Measurements from ENCODE around the gene GABRB1. TPM values are rescaled to one million over a fixed set of nuclear protein-coding genes. Genes with fewer than 3 reads are reported as not detected.
A peak's percentile ranks its signal among the peaks of the same experiment; 100 is the strongest.

Gene GABRB1
- total RNA-seq, 4 donors from 2014 or later, result not detected

DNA sequence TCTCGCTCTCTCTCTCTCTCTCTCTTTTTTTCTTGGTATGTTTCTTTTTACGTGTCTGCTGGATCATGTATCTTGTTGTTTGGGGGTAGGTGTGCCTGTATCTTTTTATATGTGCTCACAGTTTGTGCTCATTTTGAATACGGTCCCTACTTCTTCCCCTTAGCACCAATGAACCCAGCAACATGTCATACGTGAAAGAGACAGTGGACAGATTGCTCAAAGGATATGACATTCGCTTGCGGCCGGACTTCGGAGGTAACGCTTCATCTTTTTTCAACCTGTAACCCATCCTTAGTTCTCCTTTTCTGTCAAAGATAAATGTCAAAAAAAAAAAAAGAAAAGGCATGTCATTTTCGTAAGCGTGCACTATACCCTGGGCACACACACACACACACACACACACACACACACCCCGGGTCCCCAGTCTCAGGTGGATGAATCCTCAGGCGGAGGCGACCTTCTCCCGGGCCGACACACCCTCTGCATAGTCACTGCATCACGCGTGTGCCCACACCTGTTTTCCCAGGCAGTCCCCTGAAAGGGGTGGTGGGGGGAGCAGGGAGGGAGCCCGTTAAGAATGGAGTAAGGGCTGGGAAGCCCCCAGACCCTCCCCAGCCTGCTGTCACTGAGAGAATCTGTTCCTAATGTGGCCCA is 511 bp downstream of the GABRB1 start:
- WGBS, 2 donors (ENCODE audit: low coverage in 1 of 2), result 3 to 10% methylated on average over 9 to 10 of the region's 19 CpGs
- H3K36me3 ChIP-seq, result no peaks in the 10 kb centered on the region
- peak; percentile 24 for ATAC-seq

GRCh38 chr4:47032405-47033106 is 1.2 kb downstream of the GABRB1 start:
- ATAC-seq, result peak; percentile 80
- H3K27me3 ChIP-seq, result peaks cover 27% of the 10 kb centered on the region
- no peaks in the 10 kb centered on the region for H3K9me3 ChIP-seq
- no peaks in the 10 kb centered on the region for H3K36me3 ChIP-seq
- H3K4me1 ChIP-seq, result peaks cover 0 to 19% (median 9%) of the 10 kb centered on the region in 3 donors
- H3K4me3 ChIP-seq, result peak overlapping the region in 1 of 2 donors; percentile 45
- H3K27ac ChIP-seq, result no peak overlapping the region
- no peak for TF ChIP-seq EP300 (IDR thresholded peaks at IDR 0.05)
- TF ChIP-seq CTCF (IDR thresholded peaks at IDR 0.05), result peak in 3 of 4 experiments; percentile 31 to 51 (median 32)
- no peak for TF ChIP-seq POLR2A (IDR thresholded peaks at IDR 0.05)
- WGBS, 2 donors (ENCODE audit: low coverage in 1 of 2), result 15 to 50% methylated on average over 2 to 7 of the region's 47 CpGs

More for the DNA sequence above, 511 bp downstream of the GABRB1 start:
- peaks cover 0 to 19% (median 9%) of the 10 kb centered on the region in 3 donors for H3K4me1 ChIP-seq
- H3K27ac ChIP-seq, result no peak overlapping the region
- TF ChIP-seq POLR2AphosphoS5 (IDR thresholded peaks at IDR 0.05), result no peak
- no peak for TF ChIP-seq CTCF (IDR thresholded peaks at IDR 0.05)
- TF ChIP-seq EP300 (IDR thresholded peaks at IDR 0.05), result no peak
- no peak for TF ChIP-seq POLR2A (IDR thresholded peaks at IDR 0.05)
- H3K9me3 ChIP-seq, result no peaks in the 10 kb centered on the region
- peak overlapping the region in 1 of 2 donors; percentile 45 for H3K4me3 ChIP-seq
- peaks cover 27% of the 10 kb centered on the region for H3K27me3 ChIP-seq

DNA sequence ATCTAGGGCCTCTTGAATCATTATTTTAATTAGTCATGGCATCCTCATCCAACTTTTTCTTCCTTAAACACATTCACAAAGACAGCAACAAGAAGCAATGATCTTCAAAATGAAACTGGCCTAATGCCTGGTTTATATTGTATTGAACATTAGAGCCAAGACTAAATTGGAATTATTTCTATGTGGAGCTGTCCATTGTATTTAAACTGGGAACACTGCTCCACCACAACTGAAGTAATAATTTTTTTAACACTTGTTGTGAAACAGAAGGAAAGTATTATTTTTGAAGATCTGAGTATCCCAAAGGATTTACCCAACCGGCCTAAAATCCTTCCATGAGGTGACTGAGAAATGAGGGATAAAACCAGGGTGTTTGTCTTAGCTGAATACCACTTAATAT is 6.9 kb downstream of the GABRB1 start:
- ATAC-seq, result no peak
- H3K27ac ChIP-seq, result no peak overlapping the region
- 50 to 60% methylated on average over 1 of the region's 1 CpG for WGBS, 2 donors (ENCODE audit: low coverage in 1 of 2)

DNA sequence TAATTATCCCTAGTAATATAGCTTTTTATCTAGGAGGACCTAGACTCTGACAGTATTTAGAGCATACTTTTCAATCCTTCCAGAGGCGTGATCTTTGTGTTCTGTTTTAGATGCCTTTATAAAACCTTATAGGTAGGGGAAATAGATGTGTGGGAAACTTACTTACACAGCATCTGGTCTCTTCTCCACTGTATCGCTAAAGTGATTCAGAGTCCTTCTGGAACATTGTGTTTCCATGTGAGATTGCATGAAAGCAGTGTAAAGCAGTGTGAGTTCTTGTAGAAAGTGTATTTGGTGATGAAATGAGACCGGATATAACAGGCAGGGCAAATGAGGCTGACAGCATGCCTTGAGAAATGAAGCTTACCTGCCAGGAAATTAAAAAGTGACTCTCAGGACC is 9.5 kb downstream of the GABRB1 start:
- Histone ChIP-seq H3K27ac (no peak overlapping the region), H3K4me3 (no peak overlapping the region), H3K27me3 (no peaks in the 10 kb centered on the region), H3K4me1 (no peaks in the 10 kb centered on the region), H3K36me3 (no peaks in the 10 kb centered on the region), H3K9me3 (no peaks in the 10 kb centered on the region)
- ATAC-seq, result no peak
- TF ChIP-seq POLR2A (IDR thresholded peaks at IDR 0.05) (no peak), CTCF (IDR thresholded peaks at IDR 0.05) (no peak), EP300 (IDR thresholded peaks at IDR 0.05) (no peak), POLR2AphosphoS5 (IDR thresholded peaks at IDR 0.05) (no peak)
- WGBS, 2 donors (ENCODE audit: low coverage in 1 of 2), result 82 to 86% methylated on average over 3 of the region's 3 CpGs

More for the DNA sequence above, 6.9 kb downstream of the GABRB1 start:
- Histone ChIP-seq H3K36me3 (no peaks in the 10 kb centered on the region), H3K9me3 (no peaks in the 10 kb centered on the region), H3K27me3 (peaks cover under 1% of the 10 kb centered on the region), H3K4me3 (no peak overlapping the region), H3K4me1 (no peaks in the 10 kb centered on the region)
- TF ChIP-seq POLR2AphosphoS5 (IDR thresholded peaks at IDR 0.05), result no peak
- no peak for TF ChIP-seq POLR2A (IDR thresholded peaks at IDR 0.05)
- TF ChIP-seq EP300 (IDR thresholded peaks at IDR 0.05), result no peak
- TF ChIP-seq CTCF (IDR thresholded peaks at IDR 0.05), result no peak

GRCh38 chr4:47043821-47044220 is 12.5 kb downstream of the GABRB1 start:
- H3K27ac ChIP-seq, result no peak overlapping the region

More at GRCh38 chr4:47043821-47044220, 12.5 kb downstream of the GABRB1 start:
- Histone ChIP-seq H3K4me1 (no peaks in the 10 kb centered on the region), H3K9me3 (no peaks in the 10 kb centered on the region), H3K36me3 (no peaks in the 10 kb centered on the region), H3K4me3 (no peak overlapping the region), H3K27me3 (no peaks in the 10 kb centered on the region)
- TF ChIP-seq POLR2A (IDR thresholded peaks at IDR 0.05), result no peak
- TF ChIP-seq CTCF (IDR thresholded peaks at IDR 0.05), result no peak
- no peak for TF ChIP-seq POLR2AphosphoS5 (IDR thresholded peaks at IDR 0.05)
- TF ChIP-seq EP300 (IDR thresholded peaks at IDR 0.05), result no peak
- ATAC-seq, result no peak
- WGBS, 2 donors (ENCODE audit: low coverage in 1 of 2), result 63 to 70% methylated on average over 3 of the region's 3 CpGs
